GOT3 (cell line): ENCODE data around the gene TMEM255A.
"Not testable (repeated sequence)": the region's sequence is repeated elsewhere in the genome, so short reads cannot be mapped to it uniquely, and the experiment has no call there.

Experiments used
- DNase-seq: peaks from one replicate; lab custom pipeline; 2025; ENCODE audit warnings: mixed read lengths; lab: John Stamatoyannopoulos, UW

TMEM255A gene

GRCh38 chrX:120310861-120311726 lies at the start of gene TMEM255A:
TSS of gene TMEM255A (minus strand) at chrX:120311461. CDS start at chrX:120311309, 152 bp downstream.
- DNase-seq, result peak; percentile 3

GRCh38 chrX:120358737-120359456 lies 47.6 kb upstream of the TMEM255A start:
- no peak for DNase-seq

- no peak for DNase-seq
Observed at GRCh38 chrX:120357186-120357585, 45.9 kb upstream of the TMEM255A start.

- no peak for DNase-seq
Observed at GRCh38 chrX:120356084-120356483, 44.8 kb upstream of the TMEM255A start.

GRCh38 chrX:120350450-120351138 lies 39.3 kb upstream of the TMEM255A start:
- no peak for DNase-seq

GRCh38 chrX:120344566-120344965 lies 33.3 kb upstream of the TMEM255A start:
- not testable (repeated sequence) for DNase-seq

- DNase-seq, result no peak
Observed at GRCh38 chrX:120336899-120337298, 25.6 kb upstream of the TMEM255A start.

- DNase-seq, result no peak
Observed at GRCh38 chrX:120335289-120335688, 24.0 kb upstream of the TMEM255A start.

GRCh38 chrX:120334603-120335002 lies 23.3 kb upstream of the TMEM255A start:
- no peak for DNase-seq

GRCh38 chrX:120334151-120334550 lies 22.9 kb upstream of the TMEM255A start:
- no peak for DNase-seq

GRCh38 chrX:120332394-120332793 lies 21.1 kb upstream of the TMEM255A start:
- DNase-seq, result no peak

- no peak for DNase-seq
Observed at GRCh38 chrX:120331116-120331515, 19.9 kb upstream of the TMEM255A start.

- no peak for DNase-seq
Observed at GRCh38 chrX:120321520-120322281, 10.4 kb upstream of the TMEM255A start.

- no peak for DNase-seq
Observed at GRCh38 chrX:120318411-120318810, 7.2 kb upstream of the TMEM255A start.

GRCh38 chrX:120316587-120317283 lies 5.5 kb upstream of the TMEM255A start:
- DNase-seq, result no peak

- no peak for DNase-seq
Observed at GRCh38 chrX:120315776-120316175, 4.5 kb upstream of the TMEM255A start.

GRCh38 chrX:120311727-120312063 lies 434 bp upstream of the TMEM255A start:
- no peak for DNase-seq

- DNase-seq, result no peak
Observed at GRCh38 chrX:120309873-120310705, 1.2 kb downstream of the TMEM255A start.

- no peak for DNase-seq
Observed at GRCh38 chrX:120308959-120309872, 2.0 kb downstream of the TMEM255A start.
